HG02884 (cell line): Measurements from ENCODE around the gene ZBTB7B.

Experiments
- ATAC-seq: cut with Tn5 transposase; IDR thresholded peaks from one replicate; pipeline ENCODE4 v1.9.1; 2021; ENCODE audit warnings: mild to moderate bottlenecking, moderate library complexity; ENCODE audit not compliant: unreplicated experiment

Gene ZBTB7B

GRCh38 chr1:155002464-155003226 is at the start of gene ZBTB7B:
ZBTB7B (plus strand) TSS chr1:155002802; CDS start chr1:155014661, 11,859 bp downstream.
- ATAC-seq = no peak

GRCh38 chr1:154953611-154954038 is 49.0 kb upstream of the ZBTB7B start:
- no peak for ATAC-seq

GRCh38 chr1:154954541-154954940 is 48.1 kb upstream of the ZBTB7B start:
- no peak for ATAC-seq

- peak; percentile 29 for ATAC-seq
These were observed 47.4 kb upstream of the ZBTB7B start for GRCh38 chr1:154955039-154955717.

GRCh38 chr1:154955718-154956543 is 46.7 kb upstream of the ZBTB7B start, which contains the start of gene PBXIP1:
PBXIP1 (minus strand) TSS chr1:154956099; CDS start chr1:154953721, 2,378 bp downstream.
- peak; percentile 56 for ATAC-seq

GRCh38 chr1:154956544-154956941 is 46.1 kb upstream of the ZBTB7B start:
- ATAC-seq = no peak

- ATAC-seq = no peak
These were observed 45.4 kb upstream of the ZBTB7B start for GRCh38 chr1:154957091-154957657.

GRCh38 chr1:154958036-154958435 is 44.6 kb upstream of the ZBTB7B start:
- ATAC-seq = no peak

- ATAC-seq = no peak
These were observed 43.7 kb upstream of the ZBTB7B start for GRCh38 chr1:154958681-154959425.

GRCh38 chr1:154959426-154959780 is 43.2 kb upstream of the ZBTB7B start:
- ATAC-seq = no peak

GRCh38 chr1:154960446-154961136 is 42.0 kb upstream of the ZBTB7B start:
- no peak for ATAC-seq

GRCh38 chr1:154961207-154962155 is 41.1 kb upstream of the ZBTB7B start, which contains the start of gene PYGO2:
PYGO2 (minus strand) TSS chr1:154961782; CDS start chr1:154961576, 206 bp downstream.
- ATAC-seq = peak; percentile 72

GRCh38 chr1:154962156-154962749 is 40.3 kb upstream of the ZBTB7B start:
- ATAC-seq = peak; percentile 6

- ATAC-seq = no peak
These were observed 39.7 kb upstream of the ZBTB7B start for GRCh38 chr1:154962795-154963330.

- ATAC-seq = no peak
These were observed 39.0 kb upstream of the ZBTB7B start for GRCh38 chr1:154963643-154964042.

GRCh38 chr1:154964359-154964758 is 38.2 kb upstream of the ZBTB7B start:
- no peak for ATAC-seq

GRCh38 chr1:154966111-154966510 is 36.5 kb upstream of the ZBTB7B start:
- no peak for ATAC-seq
